ENCODE results near the gene DEF6. TPM values are rescaled to one million over a fixed set of nuclear protein-coding genes. Genes with fewer than 3 reads are reported as not detected.

DEF6 gene
- total RNA-seq, 1 donor from 2014 or later, result 20.1 TPM

- TF ChIP-seq CTCF (IDR thresholded peaks at IDR 0.05), result no peak
- H3K4me3 ChIP-seq, result no peak overlapping the region
- no peaks in the 10 kb centered on the region for H3K27me3 ChIP-seq
- no peaks in the 10 kb centered on the region for H3K9me3 ChIP-seq
- peak overlapping the region in 1 of 2 donors; percentile 48 for H3K27ac ChIP-seq
- peaks cover 2 to 19% of the 10 kb centered on the region in 2 donors for H3K36me3 ChIP-seq
- intact Hi-C loops (cut with DNase I), result no loop called here
- peaks cover 16 to 36% of the 10 kb centered on the region in 2 donors for H3K4me1 ChIP-seq
- no peak for DNase-seq (ENCODE audit: low spot score in 2 of 2)
Measured at GRCh38 chr6:35357677-35358076, 60.1 kb downstream of the DEF6 start.

GRCh38 chr6:35358086-35358485 is 60.5 kb downstream of the DEF6 start:
- intact Hi-C loops (cut with DNase I), result no loop called here
- Histone ChIP-seq H3K36me3 (peaks cover 2 to 16% of the 10 kb centered on the region in 2 donors), H3K9me3 (no peaks in the 10 kb centered on the region), H3K4me3 (no peak overlapping the region), H3K27ac (peak overlapping the region; percentile 38 to 48), H3K4me1 (peaks cover 16 to 36% of the 10 kb centered on the region in 2 donors), H3K27me3 (no peaks in the 10 kb centered on the region)
- DNase-seq (ENCODE audit: low spot score in 2 of 2), result no peak
- TF ChIP-seq CTCF (IDR thresholded peaks at IDR 0.05), result no peak

- H3K9me3 ChIP-seq, result no peaks in the 10 kb centered on the region
- DNase-seq (ENCODE audit: low spot score in 2 of 2), result no peak
- peaks cover 2 to 8% of the 10 kb centered on the region in 2 donors for H3K36me3 ChIP-seq
- peaks cover 16 to 36% of the 10 kb centered on the region in 2 donors for H3K4me1 ChIP-seq
- TF ChIP-seq CTCF (IDR thresholded peaks at IDR 0.05), result no peak
- H3K4me3 ChIP-seq, result no peak overlapping the region
- intact Hi-C loops (cut with DNase I), result no loop called here
- H3K27ac ChIP-seq, result peak overlapping the region; percentile 28 to 61
- no peaks in the 10 kb centered on the region for H3K27me3 ChIP-seq
Measured at GRCh38 chr6:35359346-35359743, 61.7 kb downstream of the DEF6 start.

GRCh38 chr6:35359744-35360348 is 62.2 kb downstream of the DEF6 start:
- intact Hi-C loops (cut with DNase I), result no loop called here
- TF ChIP-seq CTCF (IDR thresholded peaks at IDR 0.05), result no peak
- H3K27ac ChIP-seq, result peak overlapping the region in 1 of 2 donors; percentile 61
- peaks cover 16 to 36% of the 10 kb centered on the region in 2 donors for H3K4me1 ChIP-seq
- no peaks in the 10 kb centered on the region for H3K27me3 ChIP-seq
- no peak overlapping the region for H3K4me3 ChIP-seq
- no peak for DNase-seq (ENCODE audit: low spot score in 2 of 2)
- peaks cover 2 to 3% of the 10 kb centered on the region in 2 donors for H3K36me3 ChIP-seq
- H3K9me3 ChIP-seq, result no peaks in the 10 kb centered on the region

GRCh38 chr6:35360349-35361138 is 62.9 kb downstream of the DEF6 start:
- Histone ChIP-seq H3K9me3 (no peaks in the 10 kb centered on the region), H3K4me3 (no peak overlapping the region), H3K36me3 (peaks cover 0 to 2% of the 10 kb centered on the region in 2 donors), H3K4me1 (peaks cover 16 to 36% of the 10 kb centered on the region in 2 donors), H3K27ac (peak overlapping the region; percentile 21 to 61), H3K27me3 (no peaks in the 10 kb centered on the region)
- intact Hi-C loops (cut with DNase I), result no loop called here
- no peak for TF ChIP-seq CTCF (IDR thresholded peaks at IDR 0.05)
- no peak for DNase-seq (ENCODE audit: low spot score in 2 of 2)
